Right renal cortex interstitium (tissue), 3 donors: Measurements from ENCODE around the gene LENEP. TPM values are rescaled to one million over a fixed set of nuclear protein-coding genes. Genes with fewer than 3 reads are reported as not detected.

Experiments used
- DNase-seq, 3 donors: peaks; one replicate each; pipeline ENCODE4 v3.0.0-alpha.2; 2013; ENCODE audit warnings: low read depth in 3 of 3, low spot score in 2 of 3
- polyA plus RNA-seq, 3 donors: library from polyadenylated mRNA; unstranded; fragments of 120-200 nt; gene quantifications; one replicate each; pipeline ENCODE4 v1.2.1, GENCODE V29; 2013; ENCODE audit not compliant: insufficient read length in 3 of 3

The LENEP gene
- polyA plus RNA-seq, 3 donors = not detected

DNA sequence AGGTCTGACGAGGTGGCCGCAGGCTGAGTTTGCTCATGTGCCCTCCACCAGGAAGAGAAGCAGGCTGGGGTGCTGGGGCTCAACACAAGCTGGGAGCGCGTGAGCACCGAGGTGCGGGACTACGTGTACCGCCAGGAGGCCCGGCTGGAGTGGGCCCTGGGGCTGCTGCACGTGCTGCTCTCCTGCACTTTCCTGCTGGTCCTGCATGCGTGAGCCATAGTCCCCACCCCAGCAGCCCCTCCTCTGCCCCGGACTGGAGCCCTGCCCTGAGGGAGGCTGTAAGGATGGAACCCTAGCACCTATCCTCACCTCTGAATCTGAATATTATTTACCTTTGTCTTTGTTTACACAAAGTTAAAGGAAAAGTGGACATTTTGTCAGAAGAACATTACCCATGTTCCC, 49.9 kb downstream of the LENEP start:
- no peak for DNase-seq

DNA sequence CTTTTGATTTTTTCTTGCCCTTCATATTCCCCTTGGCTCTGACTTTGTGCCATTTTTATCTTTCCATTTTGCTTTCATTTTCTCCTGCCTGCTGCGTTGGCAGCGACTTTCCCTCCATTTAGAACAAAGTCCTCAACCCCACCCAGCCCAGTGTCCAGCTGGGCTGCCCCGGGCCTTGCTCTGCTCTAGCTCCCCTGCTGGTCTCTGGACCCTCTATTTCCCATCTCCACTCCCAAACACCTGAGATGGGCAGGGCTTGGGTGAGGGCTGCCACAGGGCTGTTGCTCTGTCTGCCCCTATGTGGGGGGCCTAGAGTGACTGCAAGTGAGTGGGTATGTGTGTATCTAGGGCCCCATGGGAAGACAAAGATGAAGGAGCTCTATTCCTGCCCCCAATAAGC, 50.4 kb downstream of the LENEP start:
- no peak for DNase-seq

Other genes with a start within 250 kb of the LENEP start
- gene KCNN3, start 123.3 kb upstream of the LENEP start, polyA plus RNA-seq = 1 to 10 TPM; 2.0 to 2.8 (median 2.4) TPM
- gene PMVK, start 56.9 kb upstream of the LENEP start, polyA plus RNA-seq = 10 to 100 TPM; 42.2 to 43.6 (median 43.3) TPM
- gene PBXIP1, start 37.5 kb upstream of the LENEP start, polyA plus RNA-seq = 10 to 100 TPM; 67.1 to 71.0 (median 67.8) TPM
- 10 to 100 TPM; 41.8 to 46.5 (median 42.6) TPM for gene PYGO2, start 31.8 kb upstream of the LENEP start, polyA plus RNA-seq
- gene SHC1, start 22.8 kb upstream of the LENEP start, polyA plus RNA-seq = 10 to 100 TPM; 74.7 to 82.3 (median 76.1) TPM
- 100 to 1,000 TPM; 102 to 114 (median 104) TPM for gene CKS1B, start 18.9 kb upstream of the LENEP start, polyA plus RNA-seq
- 10 to 100 TPM; 28.1 to 30.7 (median 29.0) TPM for gene FLAD1, start 10.2 kb upstream of the LENEP start, polyA plus RNA-seq
- 10 to 100 TPM in 2 of 3 donors, 1 to 10 TPM in 1; 10.0 to 13.8 (median 11.5) TPM for gene ZBTB7B, start 9.2 kb downstream of the LENEP start, polyA plus RNA-seq
- 1 to 10 TPM in 2 of 3 donors, under 1 TPM in 1; 0.85 to 1.3 (median 1.3) TPM for gene DCST2, start 40.2 kb downstream of the LENEP start, polyA plus RNA-seq
- under 1 TPM; 0.21 to 0.29 (median 0.28) TPM for gene DCST1, start 40.2 kb downstream of the LENEP start, polyA plus RNA-seq
- gene ADAM15, start 57.7 kb downstream of the LENEP start, polyA plus RNA-seq = 10 to 100 TPM; 36.5 to 37.6 (median 36.8) TPM
- gene EFNA4, start 70.2 kb downstream of the LENEP start, polyA plus RNA-seq = 10 to 100 TPM; 18.0 to 20.3 (median 18.5) TPM
- 1 to 10 TPM; 4.8 to 6.5 (median 6.1) TPM for gene EFNA3, start 85.3 kb downstream of the LENEP start, polyA plus RNA-seq
- gene EFNA1, start 134.3 kb downstream of the LENEP start, polyA plus RNA-seq = 10 to 100 TPM; 68.2 to 78.3 (median 74.4) TPM
- gene SLC50A1, start 142.3 kb downstream of the LENEP start, polyA plus RNA-seq = 10 to 100 TPM; 52.9 to 57.0 (median 55.8) TPM
- 10 to 100 TPM; 26.4 to 36.9 (median 33.0) TPM for gene DPM3, start 146.9 kb downstream of the LENEP start, polyA plus RNA-seq
- gene KRTCAP2, start 179.7 kb downstream of the LENEP start, polyA plus RNA-seq = 100 to 1,000 TPM; 140 to 153 (median 152) TPM
- gene TRIM46, start 180.3 kb downstream of the LENEP start, polyA plus RNA-seq = 1 to 10 TPM; 2.4 to 2.9 (median 2.9) TPM
- gene THBS3, start 214.3 kb downstream of the LENEP start, polyA plus RNA-seq = 10 to 100 TPM; 29.3 to 34.9 (median 31.9) TPM
- 10 to 100 TPM; 40.0 to 44.2 (median 42.2) TPM for gene MTX1, start 215.1 kb downstream of the LENEP start, polyA plus RNA-seq